Common myeloid progenitor, CD34-positive (primary cell): Measurements from ENCODE around the gene FIBCD1.

Source experiments
- CTCF ChIA-PET: fragments of 350-600 bp; sonication (Branson Sonifier 250); formaldehyde crosslinking; loops from one replicate; lab custom pipeline; 2021; ENCODE audit warnings: antibody characterized with exemption; lab: Charles Lee
- POLR2A ChIA-PET: fragments of 350-600 bp; sonication (Branson Sonifier 250); formaldehyde crosslinking; loops from one replicate; lab custom pipeline; 2021; ENCODE audit warnings: antibody characterized with exemption; lab: Charles Lee
- DNase-seq, 3 donors: peaks; one replicate each; pipeline versions ENCODE4 v3.0.0 to v3.0.0-alpha.2; 2013
- H3K27ac ChIP-seq, 2 experiments: 1 replicate in 1 of 2; 2 replicates in 1 of 2; pipeline ENCODE4 v1.7.0; 2013; ENCODE audit warnings: inconsistent platforms in 2 of 2, low read length in 2 of 2, mild to moderate bottlenecking in 2 of 2, low read depth in 1 of 2, moderate library complexity in 1 of 2; ENCODE audit not compliant: severe bottlenecking in 2 of 2, insufficient read depth in 1 of 2, poor library complexity in 1 of 2
- H3K27me3 ChIP-seq, 5 experiments: replicated peaks in 2 of 5; 1 replicate in 3 of 5; 2 replicates in 2 of 5; pipeline versions ENCODE4 v1.6.1 to v1.7.0; 2013; ENCODE audit warnings: low read length in 4 of 5, mild to moderate bottlenecking in 2 of 5, moderate library complexity in 2 of 5, inconsistent platforms in 1 of 5; ENCODE audit not compliant: insufficient read depth in 5 of 5, control insufficient read depth in 4 of 5
- H3K36me3 ChIP-seq, 4 experiments: 1 replicate in 2 of 4; 2 replicates in 2 of 4; pipeline versions ENCODE4 v1.6.1 to v1.7.0; 2013; ENCODE audit warnings: low read length in 3 of 4, control low read depth in 1 of 4, mild to moderate bottlenecking in 1 of 4; ENCODE audit not compliant: control insufficient read depth in 4 of 4, insufficient read depth in 4 of 4
- H3K4me1 ChIP-seq, 4 experiments: 1 replicate in 3 of 4; 2 replicates in 1 of 4; pipeline versions ENCODE4 v1.6.1 to v1.7.1; 2013; ENCODE audit warnings: low read length in 3 of 4, mild to moderate bottlenecking in 3 of 4, control low read depth in 1 of 4, inconsistent platforms in 1 of 4, moderate library complexity in 1 of 4; ENCODE audit not compliant: control insufficient read depth in 4 of 4, insufficient read depth in 4 of 4; ENCODE audit errors: control extremely low read depth in 1 of 4
- H3K4me3 ChIP-seq, 7 experiments: 1 replicate in 4 of 7; 2 replicates in 3 of 7; pipeline versions ENCODE4 v1.5.1 to v1.7.0; 2013; ENCODE audit warnings: mild to moderate bottlenecking in 7 of 7, low read length in 6 of 7, moderate library complexity in 6 of 7, inconsistent platforms in 2 of 7, low read depth in 2 of 7, control low read depth in 1 of 7; ENCODE audit not compliant: insufficient read depth in 4 of 7, control insufficient read depth in 1 of 7; ENCODE audit errors: extremely low read depth in 1 of 7
- H3K9me3 ChIP-seq, 5 experiments: 1 replicate in 4 of 5; 2 replicates in 1 of 5; pipeline versions ENCODE4 v1.6.1 to v1.7.1; 2013; ENCODE audit warnings: low read length in 4 of 5, mild to moderate bottlenecking in 2 of 5, inconsistent platforms in 1 of 5, low read depth in 1 of 5, moderate library complexity in 1 of 5; ENCODE audit not compliant: control insufficient read depth in 4 of 5, insufficient read depth in 2 of 5; ENCODE audit errors: control extremely low read depth in 1 of 5
- WGBS: methylation state at CpG from one replicate; pipeline ENCODE4 v1.1.5; 2013; ENCODE audit not compliant: insufficient coverage; 5-methylcytosine and 5-hydroxymethylcytosine counted together

The FIBCD1 gene

DNA sequence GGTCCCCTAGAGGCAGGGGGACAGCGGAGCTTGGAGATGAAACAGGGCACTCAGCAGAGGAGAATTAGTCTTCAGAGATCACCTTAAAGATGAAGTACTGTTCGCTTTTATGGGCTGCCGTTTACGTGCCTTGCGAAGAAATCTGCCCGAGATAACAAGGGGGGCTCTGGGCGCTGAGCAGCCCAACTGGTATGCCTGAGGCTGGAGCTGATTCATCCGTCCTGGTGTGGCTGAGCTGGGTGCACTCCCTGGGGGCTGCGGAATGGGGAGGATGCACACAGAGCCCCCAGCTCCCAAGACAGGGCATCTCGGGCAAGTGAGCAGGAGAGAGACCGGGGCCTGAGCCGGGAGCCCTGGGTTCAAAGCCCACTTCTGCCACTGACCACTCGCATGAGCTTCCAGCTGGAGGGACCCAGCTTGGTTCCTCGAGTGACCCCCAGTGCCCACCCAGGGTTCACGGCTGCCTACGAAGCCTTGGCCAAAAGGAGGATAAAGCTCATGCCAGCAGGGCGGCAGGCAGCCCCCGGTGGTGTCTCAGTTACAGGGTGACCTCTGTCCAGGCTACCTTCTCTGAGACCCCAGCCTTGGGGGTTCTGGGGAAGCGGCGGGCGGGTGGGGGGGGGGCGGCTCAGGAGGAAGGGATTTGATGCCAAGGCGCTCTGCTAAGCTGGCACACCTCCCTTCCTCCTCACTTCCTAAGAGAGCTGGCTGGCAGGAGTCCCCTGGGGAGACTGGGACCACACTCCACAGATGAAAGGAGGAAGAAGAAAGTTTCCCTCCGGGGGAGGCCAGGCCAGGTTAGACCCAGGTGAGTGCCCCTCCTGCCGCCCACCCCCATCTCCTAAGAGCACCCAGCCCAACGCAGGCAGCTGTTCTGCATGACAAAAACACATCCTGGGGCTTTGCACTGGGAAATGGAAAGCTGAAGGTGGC is 5.7 kb downstream of the FIBCD1 start:
- ChIA-PET CTCF (interaction anchor here (0.8 to 1.7 kb wide), 7 partner anchors 20 to 220 kb away, joined by 3 to 4 read pairs (median 3); no protein-coding TSS in a partner anchor), POLR2A (no interaction called here)
- 17% methylated on average over 17 of the region's 26 CpGs for WGBS
- no peak overlapping the region for H3K27ac ChIP-seq
- no peaks in the 10 kb centered on the region for H3K36me3 ChIP-seq
- H3K9me3 ChIP-seq = no peaks in the 10 kb centered on the region
- H3K4me3 ChIP-seq = no peak overlapping the region
- peaks cover 0 to 73% (median 38%) of the 10 kb centered on the region in 5 experiments for H3K27me3 ChIP-seq
- DNase-seq = peak in 2 of 3 donors; percentile 34 to 43
- H3K4me1 ChIP-seq = peaks cover 0 to 10% (median 6%) of the 10 kb centered on the region in 4 experiments

DNA sequence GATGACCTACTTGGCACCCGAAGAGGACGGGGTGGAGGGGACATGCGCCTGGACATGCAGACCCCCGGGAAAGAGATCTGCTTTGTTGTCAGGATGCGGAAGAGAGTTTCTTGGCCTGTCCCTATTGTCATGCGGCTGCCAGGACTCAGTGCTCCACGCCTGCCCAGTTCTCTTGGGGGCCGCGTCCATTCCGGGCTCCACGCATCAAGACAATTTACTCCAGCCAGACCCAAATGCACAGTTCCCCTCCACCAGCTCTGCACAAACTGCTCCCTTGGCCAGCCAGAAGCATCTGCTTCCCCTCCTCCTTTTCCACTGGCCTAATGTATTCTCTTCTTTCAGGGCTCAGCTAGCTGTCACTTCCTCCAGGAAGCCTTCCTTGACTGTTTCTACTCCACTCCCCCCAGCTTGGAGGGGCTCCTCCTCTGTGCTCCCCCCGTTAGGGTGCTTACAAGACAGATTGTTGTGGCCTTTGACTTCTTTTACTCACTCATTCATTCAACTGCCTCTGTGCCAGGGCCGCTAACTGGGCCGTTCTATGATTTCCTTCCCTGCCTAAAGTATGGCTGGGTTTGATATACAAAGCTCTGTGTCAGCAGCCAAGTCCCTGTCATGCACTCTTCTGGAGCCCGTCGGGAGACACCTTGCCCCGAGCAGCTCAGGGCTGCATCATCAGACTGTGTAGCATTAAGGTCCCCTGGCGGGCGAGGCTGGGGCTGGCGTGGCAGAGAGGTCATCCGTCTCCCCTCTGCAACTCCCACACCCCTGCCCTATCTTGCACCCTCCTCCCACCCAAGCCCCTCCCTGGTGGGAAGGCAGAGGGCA is 6.6 kb downstream of the FIBCD1 start:
- ChIA-PET CTCF (interaction anchor here (0.8 to 1.7 kb wide), 7 partner anchors 20 to 219 kb away, joined by 3 to 4 read pairs (median 3); no protein-coding TSS in a partner anchor), POLR2A (no interaction called here)
- H3K4me3 ChIP-seq = no peak overlapping the region
- H3K36me3 ChIP-seq = no peaks in the 10 kb centered on the region
- 62% methylated on average over 14 of the region's 21 CpGs for WGBS
- no peak for DNase-seq
- peaks cover 0 to 4% (median 2%) of the 10 kb centered on the region in 4 experiments for H3K4me1 ChIP-seq
- no peak overlapping the region for H3K27ac ChIP-seq
- no peaks in the 10 kb centered on the region for H3K9me3 ChIP-seq
- peaks cover 0 to 64% (median 34%) of the 10 kb centered on the region in 5 experiments for H3K27me3 ChIP-seq

DNA sequence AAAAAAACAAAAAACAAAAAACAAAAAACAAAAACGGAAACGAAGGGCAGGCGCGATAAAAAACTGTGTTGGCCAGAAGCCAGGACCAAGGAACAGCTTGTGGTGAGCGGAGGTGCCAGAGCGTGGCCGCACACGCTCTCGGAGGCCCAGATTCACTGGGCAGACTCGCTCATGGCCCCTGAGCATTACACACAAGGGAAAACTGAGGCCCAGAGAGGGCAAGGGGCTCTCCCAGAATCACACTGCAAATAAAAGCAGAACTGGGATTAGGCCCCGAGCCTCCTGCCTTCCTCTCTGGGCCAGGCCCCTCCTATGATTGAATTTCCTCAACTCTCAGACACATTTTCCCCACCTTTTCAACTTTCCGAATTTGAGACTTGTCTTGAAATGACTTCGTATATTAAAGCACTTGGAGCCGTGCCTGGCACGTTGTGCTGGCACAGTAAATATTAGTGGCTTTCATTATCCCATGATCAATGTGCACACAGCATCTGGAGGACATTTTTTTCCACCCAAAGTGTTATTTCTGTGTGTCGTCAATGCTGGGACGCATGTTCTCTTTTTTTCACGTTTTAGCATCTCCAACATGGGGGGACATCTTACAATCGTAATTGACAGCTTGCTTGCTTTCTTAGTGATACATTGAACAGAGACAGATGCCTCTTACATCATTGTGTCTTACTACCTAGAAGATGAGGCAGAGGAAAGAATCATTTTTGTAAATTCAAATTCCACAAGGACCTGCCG is 7.4 kb downstream of the FIBCD1 start:
- no peaks in the 10 kb centered on the region for H3K9me3 ChIP-seq
- WGBS = 85% methylated on average over 20 of the region's 20 CpGs
- H3K36me3 ChIP-seq = no peaks in the 10 kb centered on the region
- ChIA-PET POLR2A (no interaction called here), CTCF (interaction anchor here (0.6 to 1.3 kb wide), 4 partner anchors 19 to 370 kb away, joined by 3 to 4 read pairs (median 3); no protein-coding TSS in a partner anchor)
- peaks cover 0 to 56% (median 30%) of the 10 kb centered on the region in 5 experiments for H3K27me3 ChIP-seq
- no peak overlapping the region for H3K4me3 ChIP-seq
- H3K27ac ChIP-seq = no peak overlapping the region
- DNase-seq = no peak
- H3K4me1 ChIP-seq = peaks cover 0 to 4% (median 2%) of the 10 kb centered on the region in 4 experiments

DNA sequence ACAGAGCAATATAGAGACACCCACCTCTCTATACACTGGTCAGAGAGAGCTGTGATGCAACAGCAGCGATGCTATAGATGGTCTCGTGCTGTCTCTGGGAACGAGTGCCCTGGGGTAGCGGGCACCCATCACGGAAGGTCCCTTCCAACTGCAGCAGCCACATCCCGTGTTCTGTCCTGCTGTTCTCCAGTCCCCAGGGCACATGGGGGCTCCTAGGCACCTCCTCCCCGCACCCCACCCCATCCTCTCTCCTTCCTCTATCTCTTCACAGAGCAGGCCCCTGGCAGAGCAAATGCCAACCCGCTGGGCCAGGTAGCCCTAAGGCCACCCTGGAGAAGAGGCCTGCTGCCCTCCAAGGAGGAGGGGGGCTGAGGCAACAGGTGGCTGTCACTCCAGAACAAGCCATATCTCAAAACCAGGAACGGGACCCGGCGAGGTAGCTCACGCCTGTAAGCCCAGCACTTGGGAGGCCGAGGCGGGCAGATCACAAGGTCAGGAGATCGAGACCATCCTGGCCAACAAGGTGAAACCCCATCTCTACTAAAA is 8.2 kb downstream of the FIBCD1 start:
- Histone ChIP-seq H3K27me3 (peaks cover 0 to 50% (median 26%) of the 10 kb centered on the region in 5 experiments), H3K4me3 (no peak overlapping the region), H3K36me3 (no peaks in the 10 kb centered on the region), H3K9me3 (no peaks in the 10 kb centered on the region), H3K4me1 (peaks cover 0 to 4% (median 2%) of the 10 kb centered on the region in 4 experiments), H3K27ac (no peak overlapping the region)
- ChIA-PET POLR2A (no interaction called here), CTCF (interaction anchor here (0.7 to 0.9 kb wide), 2 partner anchors 21 to 66 kb away, joined by 3 read pairs; no protein-coding TSS in a partner anchor)
- 100% methylated on average over 4 of the region's 15 CpGs for WGBS
- DNase-seq = no peak

DNA sequence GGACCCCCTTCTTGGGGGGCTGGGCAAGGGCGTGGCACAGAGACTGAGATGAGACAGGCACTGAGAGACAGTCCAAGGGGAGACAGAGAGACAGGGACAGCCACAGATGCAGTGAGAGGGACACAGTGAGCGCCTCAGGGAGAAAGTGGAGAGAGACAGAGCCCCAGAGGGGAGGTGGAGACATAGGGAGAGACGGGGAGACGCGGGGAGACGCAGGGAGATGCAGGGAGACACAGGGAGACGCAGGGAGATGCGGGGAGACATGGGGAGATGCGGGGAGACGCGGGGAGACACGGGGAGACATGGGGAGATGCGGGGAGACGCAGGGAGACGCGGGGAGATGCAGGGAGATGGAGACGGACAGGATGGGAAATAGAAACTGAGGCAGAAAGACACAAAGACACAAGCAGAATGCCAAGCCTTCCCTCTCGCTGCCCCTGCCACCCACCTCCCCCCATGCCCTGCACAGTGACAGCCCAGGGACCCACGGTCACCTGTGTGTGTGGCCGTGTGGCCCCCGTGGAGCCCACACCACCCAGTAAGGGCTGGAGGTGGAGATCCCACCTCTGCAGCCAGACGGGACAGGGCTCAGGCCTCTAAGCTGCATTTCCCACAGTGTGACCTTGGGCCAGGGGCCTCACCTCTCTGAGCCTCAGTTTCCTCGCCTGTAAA is 8.8 kb downstream of the FIBCD1 start:
- POLR2A ChIA-PET = no interaction called here
- peaks cover 0 to 4% (median 2%) of the 10 kb centered on the region in 4 experiments for H3K4me1 ChIP-seq
- no peaks in the 10 kb centered on the region for H3K9me3 ChIP-seq
- CTCF ChIA-PET = interaction anchor here (0.7 kb wide), 1 partner anchor 21 kb away, joined by 3 read pairs; no protein-coding TSS in a partner anchor
- DNase-seq = no peak
- H3K4me3 ChIP-seq = no peak overlapping the region
- no peaks in the 10 kb centered on the region for H3K36me3 ChIP-seq
- H3K27me3 ChIP-seq = peaks cover 0 to 49% (median 20%) of the 10 kb centered on the region in 5 experiments
- 93% methylated on average over 23 of the region's 23 CpGs for WGBS
- H3K27ac ChIP-seq = no peak overlapping the region

DNA sequence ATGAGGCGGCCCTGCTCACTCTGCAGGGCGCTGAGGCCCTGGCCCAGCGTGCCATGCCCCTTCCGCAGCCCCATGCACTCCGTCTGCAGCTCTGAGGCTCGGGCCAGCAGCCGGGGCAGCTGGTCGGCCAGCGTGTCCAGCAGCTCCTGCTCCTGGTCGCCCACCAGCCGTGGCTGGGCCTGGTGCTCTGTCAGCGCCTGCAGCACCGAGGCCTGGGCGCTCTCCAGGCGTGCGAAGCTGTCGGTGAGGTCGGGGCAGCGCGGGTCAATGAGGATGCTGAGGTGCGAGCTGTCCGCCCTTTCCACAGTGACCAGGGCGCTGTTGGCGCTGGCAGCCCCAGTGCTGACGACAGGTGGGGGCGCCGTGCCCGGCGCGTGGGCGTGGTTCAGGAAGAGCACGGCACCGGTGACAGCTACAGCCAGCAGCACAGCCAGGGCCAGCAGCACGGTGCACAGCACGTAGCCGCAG is 9.4 kb downstream of the FIBCD1 start:
- 93% methylated on average over 36 of the region's 36 CpGs for WGBS
- no peaks in the 10 kb centered on the region for H3K36me3 ChIP-seq
- no peak for DNase-seq
- no peaks in the 10 kb centered on the region for H3K9me3 ChIP-seq
- peaks cover 0 to 48% (median 17%) of the 10 kb centered on the region in 5 experiments for H3K27me3 ChIP-seq
- CTCF ChIA-PET = interaction anchor here (0.9 kb wide), 1 partner anchor 11 kb away, joined by 3 read pairs; no protein-coding TSS in a partner anchor
- H3K27ac ChIP-seq = no peak overlapping the region
- H3K4me1 ChIP-seq = peaks cover 0 to 4% (median 2%) of the 10 kb centered on the region in 4 experiments
- POLR2A ChIA-PET = no interaction called here
- no peak overlapping the region for H3K4me3 ChIP-seq
